Measurements from ENCODE around the gene PYY. TPM values are rescaled to one million over a fixed set of nuclear protein-coding genes. Genes with fewer than 3 reads are reported as not detected.
"Not testable (repeated sequence)": the region's sequence is repeated elsewhere in the genome, so short reads cannot be mapped to it uniquely, and the experiment has no call there.

The PYY gene
- total RNA-seq, 1 donor from 2014 or later = not detected

DNA sequence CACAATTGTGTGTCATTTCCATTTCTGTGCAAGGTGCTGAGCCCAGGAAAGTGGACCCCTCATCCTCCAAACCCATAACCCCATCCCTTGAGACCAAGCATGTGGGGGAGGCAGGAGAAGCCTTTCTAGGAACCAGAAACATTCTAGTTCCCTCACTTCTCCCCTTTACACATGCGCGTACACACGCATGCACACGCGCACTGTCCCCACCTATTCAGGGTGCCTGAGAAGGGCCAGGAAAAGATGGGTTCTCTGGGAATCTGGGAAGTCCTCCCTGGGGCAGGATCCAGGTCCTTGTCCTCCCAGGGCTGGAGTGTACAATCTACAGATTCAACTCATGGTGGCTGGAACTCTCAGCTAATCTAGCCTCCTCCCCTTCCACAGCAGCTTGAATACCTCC lies 13.9 kb downstream of the PYY start:
- intact Hi-C loops (cut with micrococcal nuclease) = loop anchor here (10.0 kb wide), 1 partner anchor 55 kb away; no protein-coding TSS in a partner anchor
- no peak overlapping the region for H3K27ac ChIP-seq (replicated peaks)
- H3K9me3 ChIP-seq (replicated peaks) = no peaks in the 10 kb centered on the region
- no peak for DNase-seq
- no peak overlapping the region for H3K4me3 ChIP-seq
- TF ChIP-seq, protein P1, sequence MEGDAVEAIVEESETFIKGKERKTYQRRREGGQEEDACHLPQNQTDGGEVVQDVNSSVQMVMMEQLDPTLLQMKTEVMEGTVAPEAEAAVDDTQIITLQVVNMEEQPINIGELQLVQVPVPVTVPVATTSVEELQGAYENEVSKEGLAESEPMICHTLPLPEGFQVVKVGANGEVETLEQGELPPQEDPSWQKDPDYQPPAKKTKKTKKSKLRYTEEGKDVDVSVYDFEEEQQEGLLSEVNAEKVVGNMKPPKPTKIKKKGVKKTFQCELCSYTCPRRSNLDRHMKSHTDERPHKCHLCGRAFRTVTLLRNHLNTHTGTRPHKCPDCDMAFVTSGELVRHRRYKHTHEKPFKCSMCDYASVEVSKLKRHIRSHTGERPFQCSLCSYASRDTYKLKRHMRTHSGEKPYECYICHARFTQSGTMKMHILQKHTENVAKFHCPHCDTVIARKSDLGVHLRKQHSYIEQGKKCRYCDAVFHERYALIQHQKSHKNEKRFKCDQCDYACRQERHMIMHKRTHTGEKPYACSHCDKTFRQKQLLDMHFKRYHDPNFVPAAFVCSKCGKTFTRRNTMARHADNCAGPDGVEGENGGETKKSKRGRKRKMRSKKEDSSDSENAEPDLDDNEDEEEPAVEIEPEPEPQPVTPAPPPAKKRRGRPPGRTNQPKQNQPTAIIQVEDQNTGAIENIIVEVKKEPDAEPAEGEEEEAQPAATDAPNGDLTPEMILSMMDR (IDR thresholded peaks at IDR 0.05; ENCODE audit: borderline replicate concordance) = no peak
- no peaks in the 10 kb centered on the region for H3K36me3 ChIP-seq
- peaks cover 6% of the 10 kb centered on the region for H3K4me1 ChIP-seq
- H3K27me3 ChIP-seq (ENCODE audit: low read depth) = peaks cover 36% of the 10 kb centered on the region

DNA sequence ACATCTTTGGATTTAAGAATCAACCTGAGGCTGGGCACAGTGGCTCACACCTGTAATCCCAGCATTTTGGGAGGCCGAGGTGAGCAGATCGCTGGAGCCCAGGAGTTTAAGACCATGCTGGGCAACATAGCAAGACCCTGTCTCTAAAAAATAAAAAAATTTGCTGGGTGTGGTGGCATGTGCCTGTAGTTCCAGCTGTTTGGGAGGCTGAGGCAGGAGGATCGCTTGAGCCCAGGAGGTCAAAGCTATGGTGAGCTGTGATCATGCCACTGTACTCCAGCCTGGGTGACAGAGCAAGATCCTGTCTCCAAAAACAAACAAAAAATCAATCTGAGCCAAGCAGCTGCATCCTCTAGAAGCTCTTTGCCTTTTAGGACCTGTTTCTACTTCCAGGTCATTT lies 14.3 kb downstream of the PYY start:
- H3K27me3 ChIP-seq (ENCODE audit: low read depth) = peaks cover 36% of the 10 kb centered on the region
- H3K4me1 ChIP-seq; H3K36me3 ChIP-seq; H3K27ac ChIP-seq (replicated peaks); H3K4me3 ChIP-seq; H3K9me3 ChIP-seq (replicated peaks); intact Hi-C loops (cut with micrococcal nuclease); DNase-seq: not testable (repeated sequence)

- H3K27me3 ChIP-seq (ENCODE audit: low read depth) = peaks cover 36% of the 10 kb centered on the region
- intact Hi-C loops (cut with micrococcal nuclease) = no loop called here
- peaks cover 6% of the 10 kb centered on the region for H3K4me1 ChIP-seq
- no peaks in the 10 kb centered on the region for H3K36me3 ChIP-seq
- no peak overlapping the region for H3K27ac ChIP-seq (replicated peaks)
- H3K9me3 ChIP-seq (replicated peaks) = no peaks in the 10 kb centered on the region
- no peak overlapping the region for H3K4me3 ChIP-seq
- TF ChIP-seq, protein P1 (IDR thresholded peaks at IDR 0.05; ENCODE audit: borderline replicate concordance) = no peak
- DNase-seq = no peak
Observed at GRCh38 chr17:43938838-43939182, 14.9 kb downstream of the PYY start.

DNA sequence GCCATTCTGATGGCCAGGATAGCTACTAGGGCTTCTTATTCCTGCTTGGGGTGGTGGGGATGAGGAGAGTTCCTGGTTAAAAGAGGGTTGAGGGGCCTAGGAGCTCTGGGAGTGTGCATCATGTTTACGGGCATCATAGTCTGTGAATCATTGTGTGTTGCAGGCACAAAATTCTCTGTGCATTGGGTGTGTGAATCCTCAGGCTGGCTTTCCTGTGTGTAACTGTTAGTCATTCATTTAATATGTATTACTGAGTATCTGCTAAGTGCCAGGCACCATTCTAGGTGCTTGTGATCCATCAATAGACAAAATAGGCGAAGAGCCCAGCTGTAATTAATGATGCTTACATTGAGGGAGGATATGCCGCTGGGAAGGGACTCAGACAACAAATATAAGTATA lies 17.3 kb downstream of the PYY start:
- Histone ChIP-seq H3K4me1 (peaks cover 6% of the 10 kb centered on the region), H3K36me3 (no peaks in the 10 kb centered on the region), H3K4me3 (no peak overlapping the region), H3K9me3 (replicated peaks) (no peaks in the 10 kb centered on the region), H3K27ac (replicated peaks) (no peak overlapping the region), H3K27me3 (ENCODE audit: low read depth) (peaks cover 36% of the 10 kb centered on the region)
- no peak for DNase-seq
- TF ChIP-seq, protein P1 (IDR thresholded peaks at IDR 0.05; ENCODE audit: borderline replicate concordance) = no peak
- intact Hi-C loops (cut with micrococcal nuclease) = no loop called here

DNA sequence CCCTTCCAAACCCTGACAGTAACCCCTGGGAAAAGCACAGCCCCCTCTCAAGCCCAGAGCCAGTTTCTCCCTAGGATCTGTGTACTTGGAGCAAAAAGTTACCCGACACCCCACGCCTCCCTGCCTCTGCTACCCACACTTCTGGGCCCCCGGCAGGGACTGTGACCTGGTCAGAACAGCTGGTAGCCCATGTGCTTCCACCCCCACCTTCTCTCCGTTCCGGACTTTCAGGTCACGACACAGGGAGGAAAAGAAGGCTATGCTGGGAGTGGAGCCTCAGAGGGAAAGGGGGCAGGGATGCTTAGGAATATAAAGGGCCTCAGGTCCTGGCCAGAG lies 17.8 kb downstream of the PYY start:
- Histone ChIP-seq H3K27ac (replicated peaks) (no peak overlapping the region), H3K4me1 (peaks cover 6% of the 10 kb centered on the region), H3K4me3 (no peak overlapping the region), H3K36me3 (no peaks in the 10 kb centered on the region), H3K27me3 (ENCODE audit: low read depth) (peaks cover 36% of the 10 kb centered on the region), H3K9me3 (replicated peaks) (no peaks in the 10 kb centered on the region)
- TF ChIP-seq, protein P1 (IDR thresholded peaks at IDR 0.05; ENCODE audit: borderline replicate concordance) = no peak
- intact Hi-C loops (cut with micrococcal nuclease) = no loop called here
- no peak for DNase-seq

DNA sequence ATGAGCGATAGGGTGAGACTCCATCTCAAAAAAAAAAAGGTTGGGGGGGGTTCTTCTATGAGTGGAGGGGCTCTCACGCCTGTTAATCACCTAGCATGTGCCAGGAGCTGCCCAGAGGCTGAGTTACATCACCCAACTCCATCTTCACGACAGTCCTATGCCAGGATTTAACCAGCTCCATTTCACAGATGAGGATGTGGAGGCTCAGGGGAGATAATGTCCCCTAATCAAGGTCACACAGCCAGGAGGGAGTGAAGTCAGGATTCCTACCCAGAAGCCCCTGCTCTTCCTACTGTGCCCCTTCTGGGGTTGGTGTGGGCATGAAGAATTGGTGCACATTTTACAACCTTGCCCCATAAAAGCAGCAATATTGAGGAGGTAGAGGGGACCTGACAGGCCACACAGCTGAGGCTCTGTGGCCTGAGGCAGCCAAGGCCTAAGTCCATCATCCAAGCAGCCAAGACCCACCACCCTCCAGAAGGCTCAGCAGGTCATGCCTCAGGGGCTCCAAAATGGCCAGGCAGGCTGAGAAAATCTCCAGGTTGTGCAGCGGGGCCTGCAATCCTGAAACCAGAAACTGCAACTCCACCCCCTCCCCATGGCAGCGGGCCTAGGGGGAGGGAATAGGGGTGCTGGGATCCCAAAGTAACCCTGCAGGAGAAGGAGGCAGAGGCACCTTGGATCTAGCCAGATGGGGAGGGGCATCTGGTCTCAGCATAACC lies 18.4 kb downstream of the PYY start:
- Histone ChIP-seq H3K27me3 (ENCODE audit: low read depth) (peaks cover 36% of the 10 kb centered on the region), H3K4me3 (no peak overlapping the region), H3K4me1 (peaks cover 6% of the 10 kb centered on the region), H3K27ac (replicated peaks) (no peak overlapping the region), H3K36me3 (no peaks in the 10 kb centered on the region), H3K9me3 (replicated peaks) (no peaks in the 10 kb centered on the region)
- no peak for DNase-seq
- intact Hi-C loops (cut with micrococcal nuclease) = no loop called here
- TF ChIP-seq, protein P1 (IDR thresholded peaks at IDR 0.05; ENCODE audit: borderline replicate concordance) = no peak

All from left ventricle myocardium inferior (tissue), 1 donor.